Activated T-helper 1 cell treated with anti-CD3 and anti-CD28 coated beads, Interleukin-2, amount 50 U/mL, for 16 hours (primary cell): Measurements from ENCODE around the gene SZT2.
"Not testable (repeated sequence)": the region's sequence is repeated elsewhere in the genome, so short reads cannot be mapped to it uniquely, and the experiment has no call there.

Experiments
- DNase-seq, 2 donors: peaks; one replicate each; pipeline ENCODE4 v3.0.0-alpha.2; 2020; ENCODE audit warnings: low read depth in 1 of 2, low spot score in 1 of 2

The SZT2 gene

DNA sequence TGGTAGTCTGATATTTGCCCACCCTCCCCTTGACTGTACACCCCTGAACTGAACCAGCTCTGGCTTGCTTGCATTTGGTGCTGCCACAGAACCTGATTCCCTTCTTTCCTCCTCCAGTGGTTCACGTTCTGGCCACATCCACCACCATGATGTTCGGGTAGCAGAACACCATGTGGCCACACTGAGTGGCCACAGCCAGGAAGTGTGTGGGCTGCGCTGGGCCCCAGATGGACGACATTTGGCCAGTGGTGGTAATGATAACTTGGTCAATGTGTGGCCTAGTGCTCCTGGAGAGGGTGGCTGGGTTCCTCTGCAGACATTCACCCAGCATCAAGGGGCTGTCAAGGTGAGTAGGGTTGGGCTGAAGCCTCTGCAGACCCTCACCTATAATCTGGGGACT, 29.1 kb upstream of the SZT2 start:
- no peak for DNase-seq

DNA sequence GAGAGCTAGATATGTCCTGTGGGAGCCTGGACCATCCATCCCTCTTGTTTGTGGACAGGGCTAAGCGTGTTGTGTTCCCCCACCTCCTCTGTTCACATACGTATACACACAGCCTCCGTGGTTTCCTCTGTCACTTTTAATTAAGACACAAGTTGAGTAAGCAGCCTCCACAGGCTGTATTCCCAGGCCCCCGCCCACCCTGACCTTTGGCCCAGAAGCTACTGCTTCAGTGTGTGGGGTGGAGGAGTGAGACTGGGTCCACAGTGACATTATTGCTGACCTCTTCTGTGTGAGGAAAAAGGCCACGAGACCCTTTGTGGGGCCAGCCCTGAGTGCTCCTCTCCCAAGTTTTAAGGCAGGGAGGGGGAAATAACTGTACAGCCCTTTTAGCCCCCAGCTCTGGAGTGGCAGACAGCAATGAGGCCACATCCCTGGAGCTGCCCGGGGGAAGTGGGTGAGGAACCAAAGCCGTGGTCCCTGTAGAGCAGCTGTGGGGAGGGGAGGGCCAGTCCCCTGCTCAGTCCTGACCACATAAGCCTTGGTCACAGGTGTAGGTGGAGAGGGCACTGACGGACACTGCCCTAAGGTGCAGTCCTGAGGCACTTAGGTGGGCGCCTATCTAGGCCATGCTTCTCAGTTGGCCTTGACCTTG, 26.3 kb upstream of the SZT2 start:
- no peak for DNase-seq

DNA sequence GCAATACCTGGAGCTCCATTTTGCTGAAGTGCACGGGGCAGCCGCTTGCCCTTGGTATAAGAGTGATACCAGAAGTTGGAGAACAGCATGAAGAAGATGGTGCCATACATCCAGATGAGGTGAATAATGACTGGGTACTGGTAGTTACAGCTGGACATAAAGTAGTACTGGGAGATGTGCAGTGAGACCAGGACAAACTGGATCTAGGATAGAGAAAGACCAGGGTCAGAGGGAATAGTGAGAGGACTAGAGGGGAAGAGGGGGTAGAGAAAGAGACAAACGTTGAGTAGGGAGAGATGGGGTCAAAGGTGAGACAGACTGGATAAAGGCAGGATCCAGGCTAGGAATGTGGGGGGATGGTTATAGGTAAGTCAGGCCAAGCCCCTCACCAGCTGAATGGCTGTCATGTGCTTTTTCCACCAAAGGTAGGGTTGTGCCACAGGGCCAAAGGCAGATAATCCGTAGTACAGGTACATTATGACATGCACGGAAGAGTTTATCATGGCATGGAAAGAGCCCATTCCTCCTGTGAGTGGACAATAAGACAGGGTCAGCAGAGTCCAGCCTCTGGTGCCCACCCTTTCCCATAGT, 25.7 kb upstream of the SZT2 start:
- DNase-seq = no peak

DNA sequence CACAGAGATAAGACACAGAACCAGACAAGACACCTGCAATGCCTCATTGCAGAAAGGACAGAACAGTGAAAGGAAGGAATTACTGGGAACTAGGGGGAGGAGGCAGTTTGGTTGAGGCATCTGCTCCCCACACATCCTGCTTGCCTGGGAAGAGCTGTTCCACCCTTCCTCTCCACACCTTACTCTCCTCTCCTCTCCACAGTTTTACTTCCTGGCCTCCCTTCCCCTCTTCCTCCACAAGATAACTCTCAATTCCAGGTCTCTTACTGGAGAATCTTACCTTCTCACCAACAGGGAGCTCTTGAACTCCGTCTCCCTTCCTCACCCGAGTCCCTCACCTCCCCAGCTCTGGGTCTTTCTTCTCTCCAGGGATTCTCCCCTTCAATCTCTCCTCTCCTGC, 24.0 kb upstream of the SZT2 start:
- no peak for DNase-seq

DNA sequence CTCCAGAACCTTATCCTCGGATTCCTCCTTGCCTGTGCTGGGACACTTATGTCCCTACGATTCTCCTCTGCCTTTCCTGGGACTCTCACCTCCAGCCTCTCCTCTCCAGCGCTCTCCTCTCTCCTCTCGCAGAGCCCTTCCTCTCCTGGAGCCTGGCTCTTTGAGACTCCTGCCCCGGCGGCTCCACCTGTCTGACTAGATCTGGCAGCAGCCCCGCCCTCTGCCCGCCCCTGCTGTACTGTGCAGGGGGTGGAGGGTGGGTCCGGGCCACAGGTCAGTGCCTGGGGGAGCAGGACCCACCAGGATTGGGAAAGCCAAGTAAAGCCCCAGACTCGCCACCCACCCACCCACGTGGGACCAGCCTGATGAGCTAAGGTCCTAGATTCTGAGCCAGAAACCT, 23.5 kb upstream of the SZT2 start:
- no peak for DNase-seq

DNA sequence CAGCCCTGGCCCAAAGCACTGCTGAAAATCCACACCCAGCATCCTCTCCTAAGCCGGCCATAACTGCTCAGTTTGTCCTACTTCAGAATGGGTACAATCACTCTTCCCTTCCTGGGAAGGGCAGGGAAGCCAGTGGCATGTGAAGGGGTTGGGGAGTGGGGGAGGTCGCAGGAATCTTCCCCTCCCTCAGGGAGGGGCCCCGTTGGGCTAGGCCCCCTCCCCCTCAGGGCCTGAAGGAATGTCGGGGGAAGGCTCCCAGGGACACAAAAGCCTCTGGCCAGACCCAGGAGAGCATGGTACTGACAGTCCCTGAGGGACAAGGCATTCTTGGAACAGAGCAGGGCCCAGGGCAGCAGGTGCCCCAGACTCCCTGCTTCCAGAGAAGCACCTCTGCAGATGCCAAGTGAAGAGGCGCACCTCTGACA, 23.1 kb upstream of the SZT2 start:
- no peak for DNase-seq

DNA sequence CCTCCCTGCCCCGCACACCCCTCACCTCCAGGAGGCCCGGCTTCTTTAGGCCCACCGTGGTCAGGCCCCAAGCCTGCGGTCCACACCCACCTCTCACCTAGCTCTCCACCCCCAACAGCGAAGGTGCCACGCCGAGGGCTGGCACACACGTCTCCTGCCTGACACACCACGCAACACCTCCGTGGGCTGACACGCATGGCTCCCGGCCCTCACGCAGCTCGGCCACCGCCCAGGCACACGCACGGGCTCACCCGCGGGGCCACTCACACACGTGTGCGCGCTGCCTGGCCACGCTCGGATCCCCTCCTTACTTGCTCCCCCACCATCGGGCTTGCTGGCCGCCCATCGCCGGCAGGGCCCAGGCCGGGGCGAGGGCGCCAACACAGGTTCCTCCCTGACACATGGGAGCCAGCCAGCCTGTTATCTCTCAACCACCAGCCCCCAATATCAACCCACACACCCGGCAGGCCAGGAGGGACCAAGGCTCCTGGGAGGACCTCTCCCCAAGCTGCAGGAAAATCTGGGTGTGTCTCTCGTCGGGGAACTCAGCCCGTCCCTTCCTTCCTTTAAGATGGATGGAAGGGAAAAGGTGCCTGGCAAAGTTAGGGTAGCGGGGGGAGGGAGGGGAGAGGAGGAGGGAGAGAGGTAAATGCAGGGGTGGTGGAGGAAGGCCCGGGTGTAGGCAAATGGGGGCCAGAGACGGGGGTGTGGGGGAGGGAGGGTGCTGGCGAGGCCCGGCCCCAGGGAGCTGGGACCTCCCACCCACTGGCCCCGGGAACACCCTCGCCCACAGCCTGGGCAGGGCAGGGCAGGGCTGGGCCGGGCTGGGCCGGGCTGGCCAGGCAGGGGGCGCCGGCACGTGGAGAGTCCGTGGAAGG, 22.4 kb upstream of the SZT2 start:
- DNase-seq = no peak

DNA sequence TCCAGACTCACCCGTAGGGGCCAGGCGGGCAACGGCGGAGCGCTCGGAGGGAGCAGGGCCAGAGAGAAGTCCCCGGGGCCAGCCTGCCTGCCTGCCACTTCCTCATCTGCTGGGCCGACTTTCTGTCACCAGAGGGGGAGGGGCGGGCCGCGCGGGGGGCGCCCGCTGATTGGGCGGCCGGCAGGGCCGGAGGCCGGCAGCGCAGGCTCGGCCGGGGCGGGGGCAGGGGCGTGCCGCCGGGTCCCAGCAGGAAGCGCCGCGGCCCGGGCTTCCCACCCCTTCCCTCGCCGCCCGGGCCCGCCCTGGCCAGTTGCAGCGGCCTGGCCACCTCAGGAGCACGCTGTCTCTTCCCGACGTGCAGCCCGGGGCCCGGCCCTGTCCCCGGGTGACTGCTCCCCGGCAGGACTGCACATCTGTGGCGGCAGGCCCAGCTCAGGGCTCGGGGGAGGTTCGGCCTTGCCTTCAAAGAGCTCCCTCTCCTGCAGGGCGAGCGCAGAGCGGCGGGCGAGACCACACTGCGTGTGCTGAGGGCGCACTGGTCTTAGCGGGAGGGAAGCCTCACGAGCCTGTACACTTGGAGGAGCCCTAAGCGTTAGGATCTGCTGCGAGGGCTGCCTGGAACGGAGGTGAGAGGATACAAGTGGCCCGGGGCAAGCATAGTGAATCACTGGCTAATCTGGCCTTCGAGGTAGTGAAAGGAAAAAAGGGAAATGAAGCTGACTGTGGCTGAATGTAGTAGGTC, 21.6 kb upstream of the SZT2 start, which contains the start of gene ELOVL1:
Gene ELOVL1 (minus strand): TSS at position 108 of the 742 bp plus-strand sequence. CDS start 2,402 bp downstream, outside the sequence.
- DNase-seq = peak; percentile 68 to 79

DNA sequence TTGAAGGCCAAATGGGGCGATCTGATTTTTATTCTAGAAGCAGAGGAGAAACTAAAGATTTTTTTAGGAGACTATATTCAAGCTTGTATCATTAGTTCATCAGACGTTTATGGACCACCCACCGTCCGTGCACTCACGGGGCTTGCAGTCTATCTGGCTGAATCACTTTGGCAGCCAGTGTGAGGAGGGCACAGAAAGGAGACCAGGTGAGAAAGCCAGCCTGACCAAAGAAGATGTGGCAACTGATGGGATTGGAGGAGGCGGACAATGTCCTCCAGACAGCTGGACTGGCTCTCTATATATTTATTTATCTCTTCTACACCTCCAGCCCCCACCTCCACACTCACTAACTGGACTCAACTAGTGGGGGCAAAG, 21.1 kb upstream of the SZT2 start:
- DNase-seq = no peak

DNA sequence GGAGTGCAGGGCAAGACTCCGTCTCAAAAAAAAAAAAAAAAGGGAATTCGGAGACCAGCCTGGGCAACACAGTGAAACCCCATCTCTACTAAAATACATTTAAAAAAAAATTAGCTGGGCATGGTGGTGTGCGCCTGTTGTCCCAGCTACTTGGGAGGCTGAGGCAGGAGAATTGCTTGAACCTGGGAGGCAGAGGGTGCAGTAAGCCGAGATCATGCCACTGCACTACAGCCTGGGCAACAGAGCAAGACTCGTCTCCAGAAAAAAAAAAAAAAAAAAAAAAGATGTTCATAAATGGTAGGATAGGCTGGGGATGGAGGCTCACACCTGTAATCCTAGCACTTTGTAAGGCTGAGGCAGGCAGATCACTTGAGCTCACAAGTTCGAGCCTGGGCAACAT, 19.9 kb upstream of the SZT2 start:
- not testable (repeated sequence) for DNase-seq

DNA sequence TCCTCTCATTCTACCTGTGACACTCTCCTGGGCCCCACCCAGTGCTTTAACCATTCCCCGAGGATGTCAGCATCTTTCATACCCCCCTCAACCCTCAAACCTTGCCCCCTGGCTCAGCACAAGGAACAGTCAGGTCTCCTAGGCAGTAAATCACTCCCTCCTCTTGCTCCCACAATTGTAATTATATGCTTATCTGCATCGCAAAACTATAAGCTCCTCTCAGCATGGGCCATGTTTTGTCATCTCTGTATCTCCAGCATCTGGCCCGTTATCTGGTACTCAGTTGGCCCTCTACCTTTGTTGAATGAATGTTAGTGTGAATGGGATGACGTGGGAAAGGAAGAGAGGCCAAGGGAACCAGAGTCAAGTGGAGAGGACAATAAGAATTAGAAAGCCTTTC, 19.1 kb upstream of the SZT2 start:
- no peak for DNase-seq

DNA sequence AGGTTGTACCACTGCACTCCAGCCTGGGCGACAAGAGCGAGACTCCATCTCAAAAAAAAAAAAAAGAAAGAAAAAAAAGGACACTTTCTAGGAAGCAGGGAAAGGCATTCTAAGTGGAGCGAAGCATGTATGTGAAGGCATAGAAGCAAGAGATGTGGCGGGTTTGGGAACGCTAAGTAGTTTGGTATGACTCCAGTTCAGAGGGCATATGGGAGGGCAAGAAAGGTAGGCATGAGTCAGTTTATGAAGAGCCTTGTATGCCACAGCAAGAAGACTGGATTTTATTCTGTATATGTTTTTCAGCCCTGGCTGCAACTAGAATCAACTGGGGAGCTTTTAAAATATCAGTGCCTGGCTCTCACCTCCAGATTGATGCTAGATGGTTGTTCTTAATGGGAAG, 17.5 kb upstream of the SZT2 start:
- DNase-seq = no peak

DNA sequence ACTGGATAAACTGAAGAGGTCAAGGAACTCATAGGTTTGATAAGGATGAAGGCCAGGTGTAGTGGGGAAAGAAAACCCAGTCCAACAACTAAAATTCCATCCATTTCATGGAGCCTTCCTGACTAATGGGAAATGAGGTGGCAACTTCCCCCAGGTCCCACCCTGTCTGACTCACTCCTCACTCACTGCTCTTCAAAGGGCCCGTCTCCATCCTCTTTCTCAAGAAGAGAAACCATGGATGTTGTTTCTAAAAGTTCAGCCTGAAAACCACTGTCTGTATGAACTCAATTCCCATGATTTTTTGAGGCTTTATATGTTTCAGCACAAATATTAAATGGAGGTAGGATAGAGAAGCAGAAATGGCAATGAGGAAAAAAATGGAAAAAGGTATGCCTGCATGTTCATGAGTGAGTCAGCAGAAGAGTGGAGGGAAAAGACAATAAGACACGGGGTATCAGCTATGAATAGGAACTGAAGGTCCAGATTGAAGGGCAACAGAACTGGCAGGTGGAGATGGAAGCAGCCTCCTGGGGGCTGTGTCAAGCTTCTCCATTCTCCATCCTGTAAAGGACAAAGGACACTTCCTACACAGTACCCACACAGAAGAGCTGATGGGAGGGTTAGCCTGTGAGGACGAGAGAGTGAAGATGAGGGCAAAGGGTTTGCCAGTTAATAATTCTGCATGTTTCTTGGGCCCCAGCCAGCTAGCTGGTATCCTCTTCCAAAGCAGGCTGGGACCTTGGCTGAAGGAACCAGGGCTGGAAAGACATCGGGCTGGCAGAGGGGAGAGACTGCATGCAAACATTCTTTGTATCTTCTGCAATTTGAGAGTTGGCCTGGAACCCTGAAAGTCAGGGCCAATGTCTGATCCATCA, 16.4 kb upstream of the SZT2 start:
- DNase-seq = no peak

DNA sequence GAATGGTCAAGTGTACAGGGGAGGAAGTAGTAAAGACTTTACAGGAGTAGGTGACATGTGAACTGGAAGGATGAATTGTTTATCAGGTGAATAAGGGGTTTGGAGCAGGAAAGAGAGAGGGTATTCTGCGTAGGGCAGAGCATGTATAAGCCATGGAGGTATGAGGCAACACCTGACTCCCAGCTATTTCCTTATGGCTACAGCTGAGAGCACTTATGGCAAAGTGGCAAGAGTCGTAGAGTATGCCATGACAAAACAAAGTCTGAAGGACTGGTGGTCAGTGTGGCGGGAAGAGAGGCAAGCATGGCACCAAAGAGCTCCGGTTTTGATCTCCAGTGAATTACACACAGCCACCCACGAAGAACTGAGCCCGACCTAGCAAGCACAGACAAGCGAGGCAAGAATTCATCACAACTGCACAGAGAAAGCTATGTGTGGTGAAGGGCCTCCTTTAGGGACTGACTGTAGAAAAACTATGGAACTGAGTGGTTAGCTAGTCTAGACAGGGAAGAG, 12.9 kb upstream of the SZT2 start:
- no peak for DNase-seq

DNA sequence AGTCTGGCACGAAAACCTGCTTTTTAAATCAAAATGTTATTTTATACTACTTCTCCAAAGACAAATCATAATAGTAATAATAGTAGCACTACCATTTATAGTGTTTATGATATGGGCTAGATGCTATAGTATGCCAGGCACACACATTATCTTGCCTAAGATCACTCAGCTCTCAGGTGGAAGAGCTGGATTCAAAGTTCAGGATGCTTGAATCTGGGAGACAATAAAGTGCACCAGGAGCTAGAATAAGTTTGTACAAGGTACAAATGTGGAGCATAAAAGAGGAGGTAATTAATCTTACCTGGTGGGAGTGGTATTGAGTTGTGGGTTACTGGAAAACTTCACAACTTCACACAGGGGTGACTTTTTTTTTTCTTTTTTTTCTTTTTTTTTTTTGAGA, 11.9 kb upstream of the SZT2 start:
- DNase-seq = no peak

DNA sequence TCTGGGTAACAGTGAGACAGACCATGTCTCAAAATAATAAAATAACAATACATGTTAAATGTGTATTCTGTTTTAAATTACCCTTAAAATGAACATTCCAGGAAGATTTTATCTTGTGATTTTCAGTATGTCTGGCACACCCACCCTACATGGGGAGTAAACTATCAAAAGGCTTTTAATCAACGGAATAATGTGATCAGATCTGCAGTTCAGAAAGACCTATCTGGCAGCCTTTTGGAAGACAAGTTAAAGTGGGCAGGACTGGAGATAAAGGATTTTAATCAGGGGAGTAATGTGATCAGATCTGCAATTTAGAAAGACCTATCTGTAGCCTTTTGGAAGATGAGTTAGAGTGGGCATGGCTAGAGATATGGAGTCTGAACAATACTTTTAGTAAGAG, 10.2 kb upstream of the SZT2 start:
- no peak for DNase-seq

DNA sequence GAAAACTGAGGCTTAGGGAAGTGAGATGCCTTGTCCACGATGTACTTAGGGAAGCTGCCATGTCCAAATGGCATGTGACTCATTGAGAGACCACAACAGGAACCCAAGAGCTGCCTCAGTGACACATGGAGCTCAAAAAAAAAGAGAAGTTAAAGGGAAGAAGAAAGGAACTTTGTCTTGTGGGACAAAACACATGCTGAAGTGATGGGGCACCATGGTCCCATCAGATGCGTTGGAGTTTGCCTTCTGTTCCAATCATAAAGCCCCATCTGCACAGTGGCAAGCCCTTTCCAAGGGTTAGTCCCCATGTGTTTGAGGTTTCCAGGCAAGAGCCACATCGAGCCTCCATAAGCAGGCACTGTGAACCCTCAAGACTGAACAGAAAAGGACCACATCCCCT, 8.1 kb upstream of the SZT2 start:
- DNase-seq = no peak

DNA sequence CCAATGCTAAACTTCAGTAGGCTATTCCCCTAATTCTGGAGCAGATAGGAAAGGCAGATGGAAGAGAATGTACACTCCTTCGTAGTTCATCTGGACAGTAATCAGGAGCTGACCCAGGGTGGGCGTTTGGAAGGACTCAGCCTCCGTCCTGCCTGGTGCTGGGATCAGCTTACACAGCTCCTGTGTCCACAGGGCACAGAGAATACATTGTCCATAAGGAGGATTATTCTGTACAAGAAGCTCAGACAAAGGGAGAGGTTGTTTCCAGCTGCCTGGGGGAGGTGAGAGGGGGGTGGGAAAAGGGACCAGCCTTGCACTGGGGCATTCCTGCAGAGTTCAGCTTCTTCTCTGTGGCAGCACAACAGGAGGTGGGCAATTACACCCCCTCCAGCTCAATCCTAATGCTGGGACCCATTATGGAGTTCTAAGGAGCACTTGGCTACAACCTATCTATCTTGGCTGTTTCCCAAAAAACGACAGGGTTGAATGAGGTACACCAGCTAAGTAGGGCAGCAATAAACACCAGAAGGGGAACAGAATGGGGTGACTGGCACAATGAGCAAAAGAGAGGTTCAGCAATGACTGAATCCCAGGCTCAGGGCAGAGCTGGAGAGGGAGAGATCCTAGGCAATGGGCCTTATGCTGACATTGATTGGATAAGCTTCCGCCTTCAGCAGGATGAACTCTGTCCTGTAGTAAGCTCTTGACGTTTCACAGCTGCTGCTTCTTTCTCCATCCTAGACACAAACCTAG, 7.5 kb upstream of the SZT2 start:
- no peak for DNase-seq

DNA sequence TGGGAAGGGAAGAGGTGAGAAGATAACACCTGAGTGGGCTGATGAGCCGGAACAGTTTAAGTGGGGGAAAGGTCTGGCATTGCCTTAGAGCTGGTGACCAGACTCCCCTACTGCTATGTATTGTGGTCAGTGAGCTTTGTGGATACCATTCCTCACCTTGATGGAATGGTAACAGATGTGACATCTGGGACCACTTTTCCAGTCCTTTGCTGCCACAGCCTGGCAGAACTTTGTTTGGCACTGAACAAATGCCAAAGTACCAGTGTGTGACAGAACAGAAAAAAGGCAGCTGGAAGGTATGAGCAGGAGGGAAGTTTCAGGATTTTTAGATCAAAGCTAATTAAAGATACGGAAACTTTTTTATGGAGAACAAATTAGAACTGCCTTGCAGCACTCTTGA, 6.2 kb upstream of the SZT2 start:
- DNase-seq = no peak

DNA sequence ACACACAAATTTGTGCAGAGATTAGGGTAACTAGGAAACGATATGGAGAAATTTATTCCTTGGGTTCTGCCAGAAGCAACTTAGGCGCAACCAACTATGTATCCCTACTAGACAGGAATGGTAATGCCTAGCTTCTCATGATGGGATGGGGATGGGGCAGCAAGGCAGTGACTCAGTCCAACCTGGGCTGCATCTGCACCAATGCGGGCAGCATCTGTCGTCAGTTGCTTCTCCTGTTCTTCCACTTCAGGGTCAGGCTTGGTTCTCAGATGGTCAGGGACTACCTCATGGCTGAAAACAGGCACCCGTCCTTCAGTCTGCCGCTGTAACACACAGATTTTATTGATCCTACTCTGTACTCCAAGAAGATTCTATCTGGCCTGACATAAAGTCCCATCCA, 3.0 kb upstream of the SZT2 start:
- DNase-seq = no peak
